AG09319 (cell line): ENCODE data around the gene STRA6.

ENCODE experiments used
- DNase-seq: peaks from one replicate; pipeline ENCODE4 v3.0.0-alpha.2; 2010; ENCODE audit warnings: low read depth; ENCODE audit errors: extremely low read depth
- CTCF ChIP-seq: IDR thresholded peaks from 2 replicates; pipeline ENCODE4 v1.5.1; 2011; ENCODE audit warnings: low read depth, mild to moderate bottlenecking, inconsistent platforms, low read length, moderate library complexity

Gene STRA6

GRCh38 chr15:74147051-74147450 lies 55.5 kb downstream of the STRA6 start:
- DNase-seq: no peak
- no peak for TF ChIP-seq CTCF

GRCh38 chr15:74146277-74146800 lies 56.2 kb downstream of the STRA6 start:
- DNase-seq: no peak
- no peak for TF ChIP-seq CTCF

GRCh38 chr15:74144153-74144775 lies 58.3 kb downstream of the STRA6 start:
- no peak for TF ChIP-seq CTCF
- DNase-seq: no peak

GRCh38 chr15:74141591-74141990 lies 61.0 kb downstream of the STRA6 start:
- no peak for TF ChIP-seq CTCF
- no peak for DNase-seq

GRCh38 chr15:74138642-74139041 lies 63.9 kb downstream of the STRA6 start:
- no peak for TF ChIP-seq CTCF
- no peak for DNase-seq

GRCh38 chr15:74137537-74137894 lies 65.1 kb downstream of the STRA6 start:
- DNase-seq: no peak
- no peak for TF ChIP-seq CTCF

DNA sequence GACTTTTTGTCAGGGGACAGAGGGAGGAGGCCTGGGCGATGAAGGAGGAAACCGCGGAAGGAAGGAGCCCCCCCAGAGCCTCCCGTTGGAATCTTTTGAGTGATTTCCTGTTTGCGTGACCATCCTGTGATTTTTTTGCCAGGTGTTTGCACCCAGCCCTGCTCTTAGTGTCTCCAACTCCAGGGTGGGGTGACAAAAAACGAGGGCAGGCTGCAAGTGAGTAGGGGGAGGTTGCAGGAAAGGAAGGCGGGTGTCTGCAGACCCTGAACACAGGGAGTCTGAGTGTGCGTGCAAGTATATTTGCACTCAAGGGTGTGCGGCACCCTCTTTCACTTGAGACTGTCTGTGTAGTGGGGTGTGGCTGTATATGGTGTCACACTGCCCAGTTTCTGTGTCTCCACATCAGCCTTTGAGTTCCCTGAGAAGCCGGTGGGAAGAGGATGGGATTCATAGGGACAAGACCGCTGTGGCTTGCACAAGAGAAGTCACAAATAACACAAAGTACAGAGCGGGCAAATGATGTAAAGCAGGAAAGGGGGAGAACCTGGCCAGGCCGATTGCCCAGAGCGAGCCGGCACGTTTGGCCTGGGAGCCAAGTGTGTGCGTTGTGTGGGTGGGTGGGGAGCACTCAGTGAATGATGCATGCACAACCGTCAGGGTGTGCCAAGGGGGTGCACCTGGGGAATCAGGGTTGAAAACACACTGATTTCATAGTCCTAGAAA lies 65.6 kb downstream of the STRA6 start:
- no peak for TF ChIP-seq CTCF
- no peak for DNase-seq
